PFSK-1 (cell line): ENCODE results near the gene SUCLG2.

Source experiments
- POLR2AphosphoS5 ChIP-seq: IDR thresholded peaks from 2 replicates; pipeline ENCODE4 v1.6.1; 2012; ENCODE audit warnings: low read depth, mild to moderate bottlenecking, control low read depth, low read length, moderate library complexity
- SIN3A ChIP-seq: IDR thresholded peaks from 2 replicates; pipeline ENCODE4 v1.6.1; 2012; ENCODE audit warnings: mild to moderate bottlenecking, low read length, moderate library complexity, borderline replicate concordance; ENCODE audit not compliant: insufficient read depth

DNA sequence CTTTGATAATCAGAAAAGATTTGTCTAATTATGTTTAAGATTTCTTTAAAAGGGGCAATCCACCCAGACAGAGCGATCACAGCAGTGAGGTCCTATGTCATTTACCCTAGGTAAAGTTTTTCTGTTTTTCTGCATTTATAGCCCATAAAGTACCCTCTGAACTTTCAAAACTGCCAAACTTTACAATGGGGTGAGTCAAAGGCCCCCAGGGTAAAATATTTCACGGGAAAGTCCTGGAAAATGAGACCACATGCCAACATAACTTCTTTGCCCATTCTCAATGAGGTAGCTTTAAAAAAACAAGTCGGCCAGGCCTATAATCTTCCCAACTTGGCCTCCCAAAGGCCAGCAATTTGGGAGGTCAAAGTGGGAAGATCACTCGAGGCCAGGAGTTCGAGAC, 53.0 kb downstream of the SUCLG2 start:
- TF ChIP-seq POLR2AphosphoS5 (no peak), SIN3A (no peak)
